Kidney epithelial cell (primary cell): ENCODE data around the gene RFX7. TPM values are rescaled to one million over a fixed set of nuclear protein-coding genes. Genes with fewer than 3 reads are reported as not detected.

Source experiments
- DNase-seq: peaks from one replicate; pipeline ENCODE4 v3.0.0-alpha.2; 2010; ENCODE audit warnings: low read depth
- H3K27me3 ChIP-seq: 2 replicates; pipeline ENCODE4 v1.6.0; 2011; ENCODE audit warnings: low read length; ENCODE audit not compliant: control insufficient read depth, insufficient read depth
- H3K36me3 ChIP-seq: 2 replicates; pipeline ENCODE4 v1.5.1; 2011; ENCODE audit warnings: low read length; ENCODE audit not compliant: control insufficient read depth, insufficient read depth
- H3K4me3 ChIP-seq: 2 replicates; pipeline ENCODE4 v1.5.1; 2011; ENCODE audit warnings: low read depth, mild to moderate bottlenecking, control low read depth, low read length
- total RNA-seq: library from RNA; depleted of rRNA; stranded (reverse); fragments of >200 nt; gene quantifications from 2 replicates; pipeline ENCODE4 v1.2.3, GENCODE V29; 2015
- TF ChIP-seq, protein P1 (sequence below): IDR thresholded peaks from 2 replicates; pipeline ENCODE4 v1.5.1; 2011; ENCODE audit warnings: mild to moderate bottlenecking, moderate library complexity, low read length, control low read depth, inconsistent platforms; ENCODE audit not compliant: insufficient read depth, poor library complexity, severe bottlenecking

Gene RFX7
- total RNA-seq, 1 donor from 2014 or later: 11.4 TPM

DNA sequence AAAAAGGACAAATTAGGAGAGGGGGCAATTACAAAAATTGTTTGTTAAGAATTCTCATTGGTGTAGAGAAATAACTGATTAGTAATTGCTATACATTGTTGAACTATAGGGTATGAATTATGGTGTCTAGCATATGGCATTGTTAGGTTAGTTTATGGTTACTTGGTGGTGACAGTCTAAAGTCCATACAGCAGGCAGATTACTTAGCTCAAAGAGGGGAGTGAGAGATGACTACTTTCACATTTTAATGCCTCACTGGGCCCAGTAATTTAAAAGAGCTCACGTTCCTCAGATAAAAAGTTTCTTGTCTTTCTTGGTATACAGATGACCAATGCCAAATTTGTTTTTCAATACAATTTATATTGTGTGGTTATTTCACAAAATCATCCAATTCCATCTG is 137.8 kb downstream of the RFX7 start:
- no peaks in the 10 kb centered on the region for H3K36me3 ChIP-seq
- H3K4me3 ChIP-seq: no peak overlapping the region
- no peaks in the 10 kb centered on the region for H3K27me3 ChIP-seq
- DNase-seq: no peak
- TF ChIP-seq, protein P1, sequence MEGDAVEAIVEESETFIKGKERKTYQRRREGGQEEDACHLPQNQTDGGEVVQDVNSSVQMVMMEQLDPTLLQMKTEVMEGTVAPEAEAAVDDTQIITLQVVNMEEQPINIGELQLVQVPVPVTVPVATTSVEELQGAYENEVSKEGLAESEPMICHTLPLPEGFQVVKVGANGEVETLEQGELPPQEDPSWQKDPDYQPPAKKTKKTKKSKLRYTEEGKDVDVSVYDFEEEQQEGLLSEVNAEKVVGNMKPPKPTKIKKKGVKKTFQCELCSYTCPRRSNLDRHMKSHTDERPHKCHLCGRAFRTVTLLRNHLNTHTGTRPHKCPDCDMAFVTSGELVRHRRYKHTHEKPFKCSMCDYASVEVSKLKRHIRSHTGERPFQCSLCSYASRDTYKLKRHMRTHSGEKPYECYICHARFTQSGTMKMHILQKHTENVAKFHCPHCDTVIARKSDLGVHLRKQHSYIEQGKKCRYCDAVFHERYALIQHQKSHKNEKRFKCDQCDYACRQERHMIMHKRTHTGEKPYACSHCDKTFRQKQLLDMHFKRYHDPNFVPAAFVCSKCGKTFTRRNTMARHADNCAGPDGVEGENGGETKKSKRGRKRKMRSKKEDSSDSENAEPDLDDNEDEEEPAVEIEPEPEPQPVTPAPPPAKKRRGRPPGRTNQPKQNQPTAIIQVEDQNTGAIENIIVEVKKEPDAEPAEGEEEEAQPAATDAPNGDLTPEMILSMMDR: no peak

DNA sequence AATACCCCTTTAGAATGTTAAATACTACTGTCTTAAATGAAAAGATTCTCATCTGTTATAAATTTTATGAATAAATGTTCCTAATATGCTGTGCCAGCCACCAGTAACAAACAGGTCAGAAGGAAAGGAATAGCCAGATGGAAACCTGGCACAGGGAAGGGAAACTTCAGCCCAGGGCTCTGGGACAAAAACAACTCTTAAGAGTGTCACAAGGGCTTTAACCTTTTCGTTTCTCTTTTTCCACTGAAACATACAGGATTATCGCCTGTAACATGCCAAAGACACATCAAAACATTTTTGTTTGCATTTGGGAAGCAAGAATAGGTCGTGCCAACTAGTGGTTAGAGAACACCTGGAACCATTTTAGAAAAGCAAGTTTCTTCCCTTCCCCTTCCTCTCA is 141.2 kb downstream of the RFX7 start:
- TF ChIP-seq, protein P1: no peak
- H3K27me3 ChIP-seq: no peaks in the 10 kb centered on the region
- no peak for DNase-seq
- no peak overlapping the region for H3K4me3 ChIP-seq
- no peaks in the 10 kb centered on the region for H3K36me3 ChIP-seq

DNA sequence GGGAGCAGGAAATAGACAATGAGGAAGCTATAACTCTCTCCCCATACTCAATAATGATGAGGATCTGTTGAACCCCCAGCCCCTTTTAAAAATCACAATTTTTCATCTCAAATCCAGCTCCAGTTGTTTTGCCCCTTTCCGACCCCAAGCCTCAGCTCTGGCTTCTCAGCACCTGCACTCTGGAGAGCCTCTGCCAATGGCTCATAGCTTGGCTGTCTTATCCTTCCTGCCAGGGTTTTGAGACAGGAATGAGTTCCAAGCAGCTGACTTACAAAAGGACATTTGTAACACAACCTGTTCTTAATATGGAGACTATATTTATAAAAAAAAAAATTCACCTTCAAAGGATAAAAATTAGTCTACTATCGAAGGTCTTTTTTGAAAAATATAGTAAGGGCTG is 144.4 kb downstream of the RFX7 start:
- TF ChIP-seq, protein P1: no peak
- H3K36me3 ChIP-seq: no peaks in the 10 kb centered on the region
- H3K27me3 ChIP-seq: no peaks in the 10 kb centered on the region
- no peak overlapping the region for H3K4me3 ChIP-seq
- no peak for DNase-seq

DNA sequence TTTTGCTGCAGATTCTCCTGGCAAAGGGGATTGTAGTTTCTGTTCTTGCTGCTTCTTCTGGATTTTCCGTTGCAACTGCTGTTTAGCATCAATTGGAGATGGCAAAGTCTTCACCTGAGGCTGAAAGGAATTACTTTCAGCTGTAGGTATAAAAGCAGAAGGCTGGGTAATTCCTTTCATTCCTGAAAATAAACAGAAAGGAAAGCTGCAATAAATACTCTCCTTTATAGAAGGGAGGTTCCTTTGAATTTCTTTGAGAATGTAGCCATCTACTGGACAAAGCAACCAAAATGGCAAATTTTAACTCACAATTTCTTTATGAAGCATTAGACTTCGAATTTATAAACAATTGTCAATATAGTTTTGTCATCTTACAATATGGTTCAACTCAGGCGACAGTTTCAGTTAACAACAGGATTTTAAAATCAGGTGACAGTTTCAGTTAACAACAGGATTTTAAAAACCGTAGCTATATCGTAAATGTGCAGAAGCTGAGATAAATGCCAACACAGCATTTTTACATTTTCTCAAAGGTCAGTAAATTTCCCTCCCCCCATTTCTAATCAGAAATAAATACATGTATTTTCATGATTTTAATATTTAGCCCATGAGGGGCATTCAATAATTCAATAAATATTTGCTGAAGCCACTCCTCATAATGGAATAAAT is 145.3 kb downstream of the RFX7 start:
- TF ChIP-seq, protein P1: no peak
- Histone ChIP-seq H3K36me3 (no peaks in the 10 kb centered on the region), H3K27me3 (no peaks in the 10 kb centered on the region), H3K4me3 (no peak overlapping the region)
- DNase-seq: no peak

DNA sequence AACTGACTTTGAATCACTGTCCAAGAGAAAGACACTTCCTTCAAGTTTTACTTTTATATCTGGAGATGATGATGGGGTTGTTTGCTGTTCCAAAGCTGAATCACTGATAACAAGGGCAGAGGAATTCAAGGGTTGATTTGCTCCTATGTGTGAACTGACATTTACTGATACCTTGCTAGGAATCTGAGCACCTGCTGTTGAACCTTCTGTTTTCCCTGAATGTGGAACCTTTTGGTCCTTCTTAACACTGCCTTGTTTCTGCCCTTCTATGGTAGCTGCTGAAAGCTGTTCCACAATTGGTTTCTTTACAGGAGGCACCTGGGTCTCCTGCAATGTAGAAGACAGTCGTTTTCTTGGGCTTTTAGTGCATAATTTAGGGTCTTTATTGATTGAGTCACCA is 148.3 kb downstream of the RFX7 start:
- H3K27me3 ChIP-seq: no peaks in the 10 kb centered on the region
- H3K4me3 ChIP-seq: no peak overlapping the region
- DNase-seq: no peak
- TF ChIP-seq, protein P1: no peak
- no peaks in the 10 kb centered on the region for H3K36me3 ChIP-seq

DNA sequence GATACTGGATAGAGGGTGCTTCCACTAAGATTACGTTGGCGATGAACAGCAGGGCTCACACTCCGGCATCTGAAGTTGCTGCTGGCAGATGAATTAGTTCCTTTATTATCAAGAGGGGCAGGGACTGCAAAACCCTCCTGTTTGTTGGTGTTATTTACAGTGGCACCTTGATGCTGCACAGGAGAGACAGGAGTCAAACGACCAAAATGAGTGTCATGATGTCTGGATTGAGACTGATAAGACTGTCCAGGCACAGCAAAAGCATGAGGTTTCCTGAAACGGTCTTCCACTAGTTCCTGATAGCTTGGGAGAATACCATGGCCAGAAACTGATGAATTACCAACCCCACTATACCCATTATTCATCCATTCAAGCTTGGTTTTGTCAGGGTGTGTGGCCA is 149.5 kb downstream of the RFX7 start:
- TF ChIP-seq, protein P1: no peak
- no peak overlapping the region for H3K4me3 ChIP-seq
- DNase-seq: no peak
- no peaks in the 10 kb centered on the region for H3K36me3 ChIP-seq
- H3K27me3 ChIP-seq: no peaks in the 10 kb centered on the region
